HCT116 (cell line): Measurements from ENCODE around the gene WDR38. TPM values are rescaled to one million over a fixed set of nuclear protein-coding genes. Genes with fewer than 3 reads are reported as not detected.

Experiments used
- ATAC-seq: fragments of 200-7000 bp; cut with Tn5 transposase; 2 replicates; pipeline ENCODE4 v1.9.1; 2020; ENCODE audit warnings: mild to moderate bottlenecking, moderate library complexity
- BruUV-seq: library from RNA; stranded (reverse); fragments of 400-500 nt; replicated peaks from 2 replicates; lab custom pipeline; 2021; lab: Mats Ljungman, UMichigan
- CTCF ChIA-PET: fragments of 300-600 bp; sonication (Branson Sonifier 250); formaldehyde crosslinking; loops from one replicate; lab custom pipeline; 2021; ENCODE audit warnings: antibody characterized with exemption; lab: Charles Lee
- POLR2A ChIA-PET: fragments of 300-600, 350-600 bp; sonication (Branson Sonifier 250); formaldehyde crosslinking; loops from one replicate; lab custom pipeline; 2021; ENCODE audit warnings: antibody characterized with exemption; lab: Charles Lee
- RAD21 ChIA-PET, 2 experiments: fragments of 300-600 bp; sonication (Branson Sonifier 250); formaldehyde crosslinking; loops; one replicate each; lab custom pipeline; 2023; ENCODE audit warnings: low total read pairs in 2 of 2; ENCODE audit not compliant: uncharacterized antibody in 2 of 2, unreplicated experiment in 2 of 2, low non-redundant PET in 1 of 2; lab: Charles Lee
- DNase-seq: peaks from one replicate; pipeline ENCODE4 v3.0.0-alpha.2; 2010; ENCODE audit warnings: low read depth, low spot score
- H2AFZ ChIP-seq: fragments of 200-600 bp; shearing (Covaris generic), sonication (generic); 2 replicates; pipeline ENCODE4 v1.6.1; 2017; ENCODE audit warnings: low read depth, mixed run types, mixed read lengths, antibody characterized with exemption, low read length; ENCODE audit not compliant: poor library complexity, severe bottlenecking
- H3K27ac ChIP-seq: 2 replicates; pipeline ENCODE4 v1.5.1; 2012; ENCODE audit warnings: low read depth, low read length
- H3K27me3 ChIP-seq: fragments of 200-600 bp; sonication (generic); 2 replicates; pipeline ENCODE4 v1.6.1; 2016; ENCODE audit warnings: mixed run types, low read length, mixed read lengths; ENCODE audit not compliant: insufficient read depth
- H3K36me3 ChIP-seq, 2 experiments: fragments of 200-500 bp in 1 of 2; fragments of 200-600 bp in 1 of 2; sonication (Bioruptor generic) in 1 of 2; sonication (generic) in 1 of 2; 2 replicates each; pipeline versions ENCODE4 v1.5.1 to v1.6.1; 2014 to 2016; ENCODE audit warnings: low read length in 2 of 2, inconsistent platforms in 1 of 2, mixed read lengths in 1 of 2, mixed run types in 1 of 2; ENCODE audit not compliant: insufficient read depth in 2 of 2, control insufficient read depth in 1 of 2
- H3K4me1 ChIP-seq, 2 experiments: fragments of 200-600 bp in 1 of 2; sonication (generic) in 1 of 2; 2 replicates each; pipeline versions ENCODE4 v1.5.1 to v1.6.1; 2012 to 2017; ENCODE audit warnings: low read length in 2 of 2, inconsistent platforms in 1 of 2, mild to moderate bottlenecking in 1 of 2, mixed read lengths in 1 of 2, mixed run types in 1 of 2, moderate library complexity in 1 of 2; ENCODE audit not compliant: insufficient read depth in 2 of 2, control insufficient read depth in 1 of 2
- H3K4me2 ChIP-seq: fragments of 200-600 bp; sonication (generic); 2 replicates; pipeline ENCODE4 v1.6.1; 2017; ENCODE audit warnings: mixed run types, low read length, mixed read lengths
- H3K4me3 ChIP-seq, 2 experiments: fragments of 200-600 bp in 1 of 2; sonication (generic) in 1 of 2; replicated peaks in 1 of 2; 2 replicates each; pipeline ENCODE4 v1.5.1; 2011 to 2016; ENCODE audit warnings: low read length in 2 of 2, control low read depth in 1 of 2, low read depth in 1 of 2, mild to moderate bottlenecking in 1 of 2, mixed read lengths in 1 of 2, mixed run types in 1 of 2
- H3K79me2 ChIP-seq: fragments of 200-600 bp; sonication (generic); 2 replicates; pipeline ENCODE4 v1.6.1; 2017; ENCODE audit warnings: mild to moderate bottlenecking, mixed run types, low read length, moderate library complexity, mixed read lengths; ENCODE audit not compliant: insufficient read depth
- H3K9ac ChIP-seq: fragments of 200-600 bp; sonication (generic); 2 replicates; pipeline ENCODE4 v1.6.1; 2016; ENCODE audit warnings: low read length, mixed read lengths
- H3K9me2 ChIP-seq: fragments of 200-600 bp; sonication (generic), shearing (Covaris generic); 2 replicates; pipeline ENCODE4 v1.6.1; 2017; ENCODE audit warnings: mixed run types, mild to moderate bottlenecking, moderate library complexity; ENCODE audit not compliant: insufficient read depth
- H3K9me3 ChIP-seq, 2 experiments: fragments of 200-500 bp in 1 of 2; fragments of 200-600 bp in 1 of 2; sonication (Bioruptor generic) in 1 of 2; sonication (generic) in 1 of 2; 2 replicates each; pipeline ENCODE4 v1.6.1; 2014 to 2017; ENCODE audit warnings: low read length in 2 of 2, mixed read lengths in 2 of 2, inconsistent platforms in 1 of 2, low read depth in 1 of 2, mild to moderate bottlenecking in 1 of 2, mixed run types in 1 of 2, moderate library complexity in 1 of 2; ENCODE audit not compliant: control insufficient read depth in 1 of 2, insufficient read depth in 1 of 2
- H4K20me1 ChIP-seq: fragments of 200-600 bp; sonication (generic), shearing (Covaris generic); 2 replicates; pipeline ENCODE4 v1.6.1; 2017; ENCODE audit warnings: mixed run types, mild to moderate bottlenecking, moderate library complexity; ENCODE audit not compliant: insufficient read depth
- ATF3 ChIP-seq: IDR thresholded peaks from 2 replicates; pipeline ENCODE4 v1.6.1; 2012
- CEBPB ChIP-seq: IDR thresholded peaks from 2 replicates; pipeline ENCODE4 v1.6.1; 2012; ENCODE audit warnings: low read depth
- EGR1 ChIP-seq: IDR thresholded peaks from 2 replicates; pipeline ENCODE4 v1.6.1; 2012; ENCODE audit warnings: low read depth
- ELF1 ChIP-seq: IDR thresholded peaks from 2 replicates; pipeline ENCODE4 v1.6.1; 2012; ENCODE audit warnings: low read depth, borderline replicate concordance
- EZH2phosphoT487 ChIP-seq: fragments of 200-600 bp; IDR thresholded peaks from 2 replicates; pipeline ENCODE4 v1.6.1; 2018; ENCODE audit warnings: antibody characterized with exemption, borderline replicate concordance
- JUND ChIP-seq: IDR thresholded peaks from 2 replicates; pipeline ENCODE4 v1.6.1; 2012
- MAX ChIP-seq: IDR thresholded peaks from 2 replicates; pipeline ENCODE4 v1.6.1; 2012
- POLR2A ChIP-seq: IDR thresholded peaks from 2 replicates; pipeline ENCODE4 v1.7.0; 2011; ENCODE audit warnings: borderline replicate concordance; ENCODE audit not compliant: insufficient read depth, insufficient read length; ENCODE audit errors: extremely low read depth
- REST ChIP-seq: IDR thresholded peaks from 2 replicates; pipeline ENCODE4 v1.6.1; 2012; ENCODE audit warnings: low read depth
- SIN3A ChIP-seq: IDR thresholded peaks from 2 replicates; pipeline ENCODE4 v1.6.1; 2012; ENCODE audit warnings: low read depth
- SP1 ChIP-seq: IDR thresholded peaks from 2 replicates; pipeline ENCODE4 v1.6.1; 2012; ENCODE audit warnings: low read depth
- SRF ChIP-seq: IDR thresholded peaks from 2 replicates; pipeline ENCODE4 v1.6.1; 2012; ENCODE audit warnings: low read depth
- YY1 ChIP-seq: IDR thresholded peaks from 2 replicates; pipeline ENCODE4 v1.6.1; 2011; ENCODE audit warnings: low read length, low read depth, moderate library complexity, mild to moderate bottlenecking; ENCODE audit not compliant: insufficient replicate concordance; ENCODE audit errors: extremely low read depth
- ZBTB33 ChIP-seq: IDR thresholded peaks from 2 replicates; pipeline ENCODE4 v1.6.1; 2011; ENCODE audit warnings: mild to moderate bottlenecking, low read length, moderate library complexity; ENCODE audit not compliant: insufficient replicate concordance; ENCODE audit errors: extremely low read depth
- ZFX ChIP-seq: fragments of 450-650 bp; IDR thresholded peaks from 2 replicates; pipeline ENCODE4 v1.6.1; 2017
- intact Hi-C: fragments of 100-400 bp; cut with micrococcal nuclease; formaldehyde crosslinking; loops from 2 replicates; pipeline ENCODE4 v1.10.0; 2022
- total RNA-seq: library from RNA; stranded (reverse); gene quantifications from one replicate; pipeline ENCODE4 v1.2.1, GENCODE V29; 2021; ENCODE audit not compliant: unreplicated experiment

The WDR38 gene
- total RNA-seq, 1 experiment from 2014 or later, result not detected

GRCh38 chr9:124803911-124804310 is 49.3 kb upstream of the WDR38 start:
- Histone ChIP-seq H3K27ac (no peak overlapping the region), H3K9me3 (no peaks in the 10 kb centered on the region), H3K4me1 (peaks cover 0 to 2% of the 10 kb centered on the region in 2 experiments; a peak in 2 of 4 replicates), H3K4me2 (no peak overlapping the region), H3K27me3 (no peaks in the 10 kb centered on the region), H3K36me3 (no peaks in the 10 kb centered on the region), H3K9ac (no peak overlapping the region), H3K9me2 (no peaks in the 10 kb centered on the region), H3K4me3 (no peak overlapping the region), H2AFZ (no peak overlapping the region), H3K79me2 (no peaks in the 10 kb centered on the region), H4K20me1 (no peaks in the 10 kb centered on the region)
- DNase-seq, result no peak
- TF ChIP-seq CEBPB (no peak), POLR2A (no peak), MAX (no peak), ZBTB33 (no peak), EZH2phosphoT487 (no peak), ATF3 (no peak), EGR1 (no peak), YY1 (no peak), ZFX (no peak), JUND (no peak), SIN3A (no peak), REST (no peak), SP1 (no peak), ELF1 (no peak), SRF (no peak)
- CTCF ChIA-PET, result no interaction called here
- RAD21 ChIA-PET, result no interaction called here
- intact Hi-C loops, result no loop called here
- POLR2A ChIA-PET, result no interaction called here
- ATAC-seq, result no peak
- BruUV-seq, result no TSS peak
